ENCODE data around the gene CFAP221.

The CFAP221 gene

GRCh38 chr2:119681868-119682220 is 137.6 kb downstream of the CFAP221 start:
- TF ChIP-seq CTCF (conservative IDR thresholded peaks at IDR 0.05; ENCODE audit: low read depth, low read length): no peak
- no peak overlapping the region for H3K4me3 ChIP-seq (ENCODE audit: low read length)
- no peak for DNase-seq (ENCODE audit: low read depth)

DNA sequence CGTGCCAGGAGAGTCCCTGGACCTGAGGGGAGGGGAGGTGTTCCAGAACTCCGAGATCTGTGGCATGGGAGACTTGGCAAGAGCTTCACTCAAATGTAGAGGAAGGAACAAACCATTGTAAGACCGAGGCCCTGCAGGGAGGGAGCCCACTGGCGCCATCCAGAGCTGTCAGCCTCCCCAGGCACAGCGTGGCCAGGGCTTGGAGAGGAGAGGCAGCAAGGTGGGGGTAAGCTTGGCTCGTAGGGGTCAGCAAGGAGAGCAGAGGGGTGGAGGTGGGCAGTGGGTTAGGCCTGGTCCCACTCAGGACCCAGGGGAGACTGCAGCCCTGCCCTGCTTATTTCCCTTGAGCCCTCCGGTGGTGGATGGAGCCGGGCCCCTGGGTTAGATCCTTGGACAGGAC is 138.3 kb downstream of the CFAP221 start:
- no peak for DNase-seq (ENCODE audit: low read depth)
- H3K4me3 ChIP-seq (ENCODE audit: low read length): no peak overlapping the region
- TF ChIP-seq CTCF (conservative IDR thresholded peaks at IDR 0.05; ENCODE audit: low read depth, low read length): no peak

- TF ChIP-seq CTCF (conservative IDR thresholded peaks at IDR 0.05; ENCODE audit: low read depth, low read length): no peak
- no peak overlapping the region for H3K4me3 ChIP-seq (ENCODE audit: low read length)
- no peak for DNase-seq (ENCODE audit: low read depth)
These were observed 138.9 kb downstream of the CFAP221 start for GRCh38 chr2:119683074-119683712.

DNA sequence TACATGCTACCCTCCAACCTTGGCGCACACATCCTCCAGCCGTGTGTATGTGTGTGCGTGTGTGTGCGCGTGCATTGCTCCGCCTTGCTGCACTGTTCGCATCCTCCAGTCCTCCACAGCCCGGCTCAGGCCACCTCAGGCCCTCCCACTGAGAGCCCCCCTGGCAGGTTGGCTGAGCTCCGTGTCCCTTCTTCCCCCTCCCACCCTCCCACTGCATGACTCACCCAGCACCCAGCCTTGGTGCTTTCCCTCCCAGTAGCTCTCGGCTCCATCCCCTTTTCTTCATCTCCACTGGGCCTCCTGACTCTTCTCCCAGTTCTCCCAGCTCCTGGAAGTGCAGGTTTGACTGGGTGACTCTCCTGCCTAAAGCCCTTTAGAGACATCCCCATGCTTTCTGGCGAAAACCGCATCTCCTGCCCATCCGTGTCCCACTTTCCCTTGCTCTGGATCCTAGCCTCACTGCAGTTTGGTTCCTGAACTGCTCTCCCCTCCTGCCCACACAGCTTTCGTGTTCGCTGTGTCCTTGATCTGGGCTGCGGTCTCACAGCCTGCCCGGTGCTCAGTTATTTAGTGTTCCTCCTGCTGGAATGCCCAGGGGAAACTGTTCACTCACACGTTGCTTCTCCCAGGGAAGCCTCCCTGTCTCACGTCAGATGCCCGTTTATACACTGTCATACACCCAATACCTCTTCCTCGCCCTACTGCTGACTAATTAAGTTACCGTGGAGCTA is 139.6 kb downstream of the CFAP221 start:
- no peak overlapping the region for H3K4me3 ChIP-seq (ENCODE audit: low read length)
- no peak for DNase-seq (ENCODE audit: low read depth)
- no peak for TF ChIP-seq CTCF (conservative IDR thresholded peaks at IDR 0.05; ENCODE audit: low read depth, low read length)

- no peak for TF ChIP-seq CTCF (conservative IDR thresholded peaks at IDR 0.05; ENCODE audit: low read depth, low read length)
- no peak overlapping the region for H3K4me3 ChIP-seq (ENCODE audit: low read length)
- DNase-seq (ENCODE audit: low read depth): no peak
These were observed 140.3 kb downstream of the CFAP221 start for GRCh38 chr2:119684518-119684917.

GRCh38 chr2:119688616-119689015 is 144.4 kb downstream of the CFAP221 start:
- no peak for DNase-seq (ENCODE audit: low read depth)
- no peak for TF ChIP-seq CTCF (conservative IDR thresholded peaks at IDR 0.05; ENCODE audit: low read depth, low read length)

DNA sequence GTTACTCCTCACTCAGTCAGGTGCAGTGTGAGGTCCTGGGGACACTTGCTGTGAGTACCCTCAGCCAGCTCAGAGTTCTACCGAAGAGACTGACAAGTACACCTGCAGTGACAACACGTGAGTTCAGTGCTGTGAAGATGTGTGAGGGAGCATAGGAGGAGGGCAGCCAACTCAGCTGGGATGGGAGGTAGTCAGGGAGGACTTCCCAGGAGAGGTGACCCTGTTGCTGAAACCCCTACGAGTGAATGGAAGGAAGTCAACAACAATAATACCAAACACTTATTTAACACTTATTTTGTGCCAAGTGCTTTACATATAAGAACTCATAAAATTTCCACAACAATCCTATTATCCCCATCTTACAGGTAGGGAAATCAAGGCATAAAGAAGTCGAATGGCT is 145.0 kb downstream of the CFAP221 start:
- DNase-seq (ENCODE audit: low read depth): no peak
- H3K4me3 ChIP-seq (ENCODE audit: low read length): no peak overlapping the region
- TF ChIP-seq CTCF (conservative IDR thresholded peaks at IDR 0.05; ENCODE audit: low read depth, low read length): no peak

More at GRCh38 chr2:119688616-119689015, 144.4 kb downstream of the CFAP221 start:
- no peak overlapping the region for H3K4me3 ChIP-seq (ENCODE audit: low read length)
